Astrocyte (in vitro differentiated cells and primary cell): ENCODE results near the gene MPEG1. TPM values are rescaled to one million over a fixed set of nuclear protein-coding genes. Genes with fewer than 3 reads are reported as not detected.

ENCODE experiments used
- DNase-seq: peaks from one replicate; pipeline ENCODE4 v3.0.0-alpha.2; 2010; ENCODE audit warnings: low read depth
- FAIRE-seq: peaks from 2 replicates; lab custom pipeline; 2011; peaks lifted over from hg19 to GRCh38; lab: Jason Lieb, UNC
- H2AFZ ChIP-seq: 2 replicates; pipeline ENCODE4 v1.6.0; 2012; ENCODE audit warnings: low read depth, low read length, inconsistent platforms
- H3K27ac ChIP-seq: 2 replicates; pipeline ENCODE4 v1.5.1; 2011; ENCODE audit warnings: low read depth, low read length, inconsistent platforms
- H3K27me3 ChIP-seq: 2 replicates; pipeline ENCODE4 v1.6.0; 2011; ENCODE audit warnings: low read length, inconsistent platforms; ENCODE audit not compliant: insufficient read depth
- H3K36me3 ChIP-seq: 2 replicates; pipeline ENCODE4 v1.5.1; 2011; ENCODE audit warnings: low read length, inconsistent platforms; ENCODE audit not compliant: insufficient read depth
- H3K4me1 ChIP-seq: 2 replicates; pipeline ENCODE4 v1.5.1; 2011; ENCODE audit warnings: low read length, inconsistent platforms; ENCODE audit not compliant: insufficient read depth
- H3K4me2 ChIP-seq: 2 replicates; pipeline ENCODE4 v1.6.0; 2012; ENCODE audit warnings: low read length, inconsistent platforms
- H3K4me3 ChIP-seq: 2 replicates; pipeline ENCODE4 v1.5.1; 2011; ENCODE audit warnings: low read depth, mild to moderate bottlenecking, low read length, inconsistent platforms; ENCODE audit not compliant: insufficient read depth
- H3K79me2 ChIP-seq: 2 replicates; pipeline ENCODE4 v1.6.0; 2012; ENCODE audit warnings: mild to moderate bottlenecking, low read length, inconsistent platforms; ENCODE audit not compliant: insufficient read depth
- H3K9ac ChIP-seq: 2 replicates; pipeline ENCODE4 v1.6.0; 2012; ENCODE audit warnings: mild to moderate bottlenecking, low read length, inconsistent platforms
- H3K9me3 ChIP-seq: 2 replicates; pipeline ENCODE4 v1.5.1; 2012; ENCODE audit warnings: low read depth, mild to moderate bottlenecking, low read length, inconsistent platforms; ENCODE audit not compliant: insufficient read depth
- H4K20me1 ChIP-seq: 2 replicates; pipeline ENCODE4 v1.6.0; 2012; ENCODE audit warnings: low read length, inconsistent platforms; ENCODE audit not compliant: insufficient read depth
- H3K27ac Mint-ChIP-seq: one replicate; pipeline ENCODE4 v1.8.0; 2021; ENCODE audit warnings: mild to moderate bottlenecking, mixed read lengths; ENCODE audit not compliant: unreplicated experiment
- H3K27me3 Mint-ChIP-seq: one replicate; pipeline ENCODE4 v1.8.0; 2021; ENCODE audit warnings: low read depth, mixed read lengths; ENCODE audit not compliant: unreplicated experiment
- H3K36me3 Mint-ChIP-seq: one replicate; pipeline ENCODE4 v1.8.0; 2021; ENCODE audit warnings: low read depth, mixed read lengths; ENCODE audit not compliant: unreplicated experiment
- H3K4me1 Mint-ChIP-seq: one replicate; pipeline ENCODE4 v1.8.0; 2021; ENCODE audit warnings: low read depth, mixed read lengths; ENCODE audit not compliant: unreplicated experiment
- H3K4me3 Mint-ChIP-seq: one replicate; pipeline ENCODE4 v1.8.0; 2021; ENCODE audit warnings: mild to moderate bottlenecking, moderate library complexity, mixed read lengths; ENCODE audit not compliant: unreplicated experiment
- H3K9me3 Mint-ChIP-seq: one replicate; pipeline ENCODE4 v1.8.0; 2021; ENCODE audit warnings: mild to moderate bottlenecking, mixed read lengths; ENCODE audit not compliant: unreplicated experiment
- CTCF ChIP-seq: IDR thresholded peaks from 2 replicates; pipeline ENCODE4 v1.5.1; 2011; ENCODE audit warnings: low read depth, mild to moderate bottlenecking, inconsistent platforms, low read length, moderate library complexity; ENCODE audit not compliant: insufficient read depth
- EZH2 ChIP-seq: IDR thresholded peaks from 2 replicates; pipeline ENCODE4 v1.6.1; 2012; ENCODE audit warnings: mild to moderate bottlenecking, low read length, inconsistent platforms; ENCODE audit not compliant: insufficient read depth
- total RNA-seq: library from RNA; stranded (reverse); gene quantifications from 2 replicates; pipeline ENCODE4 v1.2.1, GENCODE V29; 2021

MPEG1 gene
- total RNA-seq, 1 donor from 2014 or later = not detected

DNA sequence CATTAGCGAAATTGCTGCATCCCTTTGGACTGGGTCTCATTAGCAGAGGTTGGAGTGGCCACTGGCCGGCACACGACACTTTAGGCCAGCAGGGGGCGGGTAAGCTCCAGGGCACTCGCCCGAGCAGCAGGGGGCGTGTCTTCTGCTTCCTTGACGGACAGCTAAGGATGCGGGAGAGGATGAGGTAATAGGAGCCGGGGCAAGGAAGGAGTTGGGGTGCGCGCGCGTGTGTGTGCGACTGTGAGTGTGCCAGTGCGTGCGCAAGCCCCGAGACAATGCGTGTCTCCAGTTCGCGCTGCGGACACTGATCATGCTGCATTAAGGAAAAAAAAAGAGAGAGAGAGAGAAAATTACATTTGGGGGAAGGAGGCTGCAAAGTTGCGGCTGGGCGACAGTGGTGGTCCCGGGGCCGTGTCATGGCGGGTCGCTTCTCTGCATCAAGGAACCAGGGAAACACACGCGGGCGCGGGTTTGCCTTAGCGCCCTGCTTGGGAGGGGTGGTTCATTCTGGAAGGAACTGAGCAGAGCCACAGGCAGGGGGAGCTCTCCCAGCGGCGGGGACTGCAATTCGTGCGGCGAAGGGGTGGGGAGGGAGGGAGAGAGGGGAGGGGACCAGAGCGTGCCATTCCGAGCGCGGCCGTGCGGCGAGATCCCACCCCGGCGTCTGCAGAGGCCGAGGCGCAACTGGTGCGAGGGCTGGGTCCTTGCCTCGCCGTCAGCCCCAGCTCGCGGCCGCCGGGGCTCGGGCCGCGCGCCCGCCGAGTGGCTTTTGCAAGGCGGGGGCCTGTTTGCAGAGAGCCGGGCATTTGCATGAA, 41.0 kb downstream of the MPEG1 start, which contains the start of gene DTX4:
TSS of gene DTX4 (plus strand) at position 625 of the 815 bp plus-strand sequence. CDS start 464 bp downstream, outside the sequence.
- H2AFZ ChIP-seq = peak within 1 kb of the TSS; percentile 90
- no peaks in the 10 kb centered on the region for H3K79me2 ChIP-seq
- H3K9me3 Mint-ChIP-seq = no peaks in the 10 kb centered on the region
- H3K4me3 ChIP-seq = peak within 1 kb of the TSS; percentile 64
- peak within 1 kb of the TSS; percentile 94 for H3K4me3 Mint-ChIP-seq
- peak within 1 kb of the TSS; percentile 100 for H3K4me2 ChIP-seq
- H3K4me1 ChIP-seq = peaks cover 11% of the 10 kb centered on the region
- H4K20me1 ChIP-seq = no peaks in the 10 kb centered on the region
- H3K27me3 ChIP-seq = peaks cover 45% of the 10 kb centered on the region
- no peaks in the 10 kb centered on the region for H3K9me3 ChIP-seq
- H3K36me3 Mint-ChIP-seq = peaks cover 2% of the 10 kb centered on the region
- no peaks in the 10 kb centered on the region for H3K27me3 Mint-ChIP-seq
- peak; percentile 17 for FAIRE-seq
- peak within 1 kb of the TSS; percentile 68 for H3K9ac ChIP-seq
- no peaks in the 10 kb centered on the region for H3K36me3 ChIP-seq
- H3K4me1 Mint-ChIP-seq = peaks cover 21% of the 10 kb centered on the region
- peak; percentile 65 for DNase-seq
- H3K27ac ChIP-seq = no peak within 1 kb of the TSS
- TF ChIP-seq CTCF = peak; percentile 91
- no peak for TF ChIP-seq EZH2
- peak within 1 kb of the TSS; percentile 86 for H3K27ac Mint-ChIP-seq

DNA sequence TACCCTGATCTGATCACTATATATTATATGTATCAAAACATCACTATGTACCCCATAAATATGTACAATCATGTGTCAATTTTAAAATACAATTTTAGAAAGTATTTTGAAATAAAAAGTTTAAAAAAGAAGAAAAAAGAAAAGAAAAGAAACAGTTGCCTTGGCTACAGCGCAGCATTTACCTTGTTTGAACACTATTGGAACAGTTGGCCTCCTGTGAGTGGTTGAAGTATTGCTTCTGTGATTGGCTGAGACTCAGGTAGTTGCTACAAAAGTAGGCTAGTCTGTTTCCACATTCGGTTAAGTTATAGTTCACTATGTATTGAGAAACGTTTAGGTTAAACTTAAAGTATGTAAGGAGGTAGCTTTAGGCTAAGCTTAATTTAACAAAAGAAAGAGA, 48.7 kb downstream of the MPEG1 start:
- TF ChIP-seq EZH2 (no peak), CTCF (no peak)
- H3K27ac Mint-ChIP-seq = no peak overlapping the region
- no peak for FAIRE-seq
- no peak overlapping the region for H2AFZ ChIP-seq
- no peaks in the 10 kb centered on the region for H3K9me3 Mint-ChIP-seq
- no peaks in the 10 kb centered on the region for H3K4me1 ChIP-seq
- H3K9me3 ChIP-seq = no peaks in the 10 kb centered on the region
- no peaks in the 10 kb centered on the region for H3K36me3 ChIP-seq
- DNase-seq = no peak
- H3K36me3 Mint-ChIP-seq = no peaks in the 10 kb centered on the region
- H3K9ac ChIP-seq = no peak overlapping the region
- H3K27me3 Mint-ChIP-seq = peaks cover 4% of the 10 kb centered on the region
- H3K27ac ChIP-seq = no peak overlapping the region
- peaks cover 13% of the 10 kb centered on the region for H3K27me3 ChIP-seq
- no peak overlapping the region for H3K4me3 ChIP-seq
- H3K4me1 Mint-ChIP-seq = no peaks in the 10 kb centered on the region
- H4K20me1 ChIP-seq = no peaks in the 10 kb centered on the region
- H3K79me2 ChIP-seq = no peaks in the 10 kb centered on the region
- no peak overlapping the region for H3K4me3 Mint-ChIP-seq
- H3K4me2 ChIP-seq = no peak overlapping the region

Other genes starting within 250 kb of the MPEG1 start
- gene GLYATL1B, start 126.6 kb downstream of the MPEG1 start, total RNA-seq = not detected in 2 replicates
- 0.72 and 0.95 TPM in 2 replicates for gene FAM111B, start 105.7 kb downstream of the MPEG1 start, total RNA-seq
- gene FAM111A, start 70.1 kb downstream of the MPEG1 start, total RNA-seq = 11.1 and 13.1 TPM in 2 replicates
- gene DTX4, start 40.8 kb downstream of the MPEG1 start, total RNA-seq = 16.1 and 19.5 TPM in 2 replicates
- gene OR5AN1, start 146.0 kb upstream of the MPEG1 start, total RNA-seq = not detected in 2 replicates
- gene OR5A2, start 213.5 kb upstream of the MPEG1 start, total RNA-seq = not detected in 2 replicates
- gene OR5A1, start 223.5 kb upstream of the MPEG1 start, total RNA-seq = not detected in 2 replicates
- gene OR4D6, start 244.0 kb upstream of the MPEG1 start, total RNA-seq = not detected in 2 replicates